Tibial artery (tissue), 4 donors: ENCODE results near the gene FRYL.

Experiments
- DNase-seq, 2 donors: peaks; one replicate each; pipeline ENCODE4 v3.0.0-alpha.2; 2019
- H3K27ac ChIP-seq, 2 donors: fragments of 200-600 bp; sonication (generic) in 1 of 2; 1 replicate in 1 of 2; 2 replicates in 1 of 2; pipeline ENCODE4 v1.5.1; 2018 to 2019; ENCODE audit warnings: mild to moderate bottlenecking in 1 of 2
- H3K27me3 ChIP-seq, 2 donors: fragments of 200-600 bp; sonication (generic) in 1 of 2; one replicate each; pipeline versions ENCODE4 v1.5.1 to v1.6.0; 2016 to 2019
- H3K36me3 ChIP-seq, 3 donors: fragments of 200-600 bp; sonication (generic) in 2 of 3; one replicate each; pipeline ENCODE4 v1.5.1; 2016 to 2019; ENCODE audit warnings: mild to moderate bottlenecking in 2 of 3
- H3K4me1 ChIP-seq, 4 donors: fragments of 200-600 bp; sonication (generic) in 2 of 4; 1 replicate in 3 of 4; 2 replicates in 1 of 4; pipeline ENCODE4 v1.5.1; 2016 to 2019
- H3K4me3 ChIP-seq, 2 donors: fragments of 200-600 bp; sonication (generic) in 1 of 2; 1 replicate in 1 of 2; 2 replicates in 1 of 2; pipeline ENCODE4 v1.5.1; 2018 to 2019; ENCODE audit warnings: mild to moderate bottlenecking in 2 of 2
- H3K9me3 ChIP-seq, 3 donors: fragments of 200-600 bp; sonication (generic) in 1 of 3; one replicate each; pipeline ENCODE4 v1.5.1; 2016 to 2019
- intact Hi-C: fragments of 100-400 bp; cut with DNase I; formaldehyde crosslinking; loops from one replicate; pipeline ENCODE4 v1.15.0; 2023; ENCODE audit warnings: low total_unique reads
- TF ChIP-seq, protein P1 (sequence below), 2 experiments: fragments of 200-600 bp in 1 of 2; fragments of 450-650 bp in 1 of 2; IDR thresholded peaks; one replicate each; pipeline ENCODE4 v1.5.1; 2017 to 2019; ENCODE audit warnings: antibody characterized with exemption in 2 of 2, mild to moderate bottlenecking in 1 of 2, moderate library complexity in 1 of 2

FRYL gene

DNA sequence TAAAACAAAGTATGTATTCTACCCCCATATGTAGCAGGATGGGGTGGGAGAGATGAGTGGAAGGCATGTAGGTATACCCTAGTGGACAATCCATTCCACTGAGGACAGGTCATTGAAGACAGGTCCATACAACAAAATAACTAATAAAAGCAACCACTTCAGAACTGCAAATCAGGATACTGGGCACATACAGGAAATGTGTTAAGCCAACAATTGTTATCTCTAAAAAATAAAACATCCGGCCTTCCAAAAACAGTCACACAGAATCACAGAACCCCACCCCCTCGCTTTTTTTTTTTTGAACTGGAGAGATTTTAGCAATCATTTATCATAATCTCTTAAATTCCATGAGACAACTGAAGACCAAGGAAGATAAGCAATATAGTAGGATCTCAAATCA, 112.9 kb downstream of the FRYL start:
- Histone ChIP-seq H3K9me3 (peaks cover 0 to 5% (median 0%) of the 10 kb centered on the region in 3 donors), H3K4me3 (no peak overlapping the region), H3K27me3 (no peaks in the 10 kb centered on the region), H3K36me3 (no peaks in the 10 kb centered on the region), H3K27ac (no peak overlapping the region), H3K4me1 (peaks cover 0 to 49% (median 11%) of the 10 kb centered on the region in 4 donors)
- intact Hi-C loops: no loop called here
- TF ChIP-seq, protein P1, sequence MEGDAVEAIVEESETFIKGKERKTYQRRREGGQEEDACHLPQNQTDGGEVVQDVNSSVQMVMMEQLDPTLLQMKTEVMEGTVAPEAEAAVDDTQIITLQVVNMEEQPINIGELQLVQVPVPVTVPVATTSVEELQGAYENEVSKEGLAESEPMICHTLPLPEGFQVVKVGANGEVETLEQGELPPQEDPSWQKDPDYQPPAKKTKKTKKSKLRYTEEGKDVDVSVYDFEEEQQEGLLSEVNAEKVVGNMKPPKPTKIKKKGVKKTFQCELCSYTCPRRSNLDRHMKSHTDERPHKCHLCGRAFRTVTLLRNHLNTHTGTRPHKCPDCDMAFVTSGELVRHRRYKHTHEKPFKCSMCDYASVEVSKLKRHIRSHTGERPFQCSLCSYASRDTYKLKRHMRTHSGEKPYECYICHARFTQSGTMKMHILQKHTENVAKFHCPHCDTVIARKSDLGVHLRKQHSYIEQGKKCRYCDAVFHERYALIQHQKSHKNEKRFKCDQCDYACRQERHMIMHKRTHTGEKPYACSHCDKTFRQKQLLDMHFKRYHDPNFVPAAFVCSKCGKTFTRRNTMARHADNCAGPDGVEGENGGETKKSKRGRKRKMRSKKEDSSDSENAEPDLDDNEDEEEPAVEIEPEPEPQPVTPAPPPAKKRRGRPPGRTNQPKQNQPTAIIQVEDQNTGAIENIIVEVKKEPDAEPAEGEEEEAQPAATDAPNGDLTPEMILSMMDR (IDR thresholded peaks at IDR 0.05): no peak
- DNase-seq: no peak

DNA sequence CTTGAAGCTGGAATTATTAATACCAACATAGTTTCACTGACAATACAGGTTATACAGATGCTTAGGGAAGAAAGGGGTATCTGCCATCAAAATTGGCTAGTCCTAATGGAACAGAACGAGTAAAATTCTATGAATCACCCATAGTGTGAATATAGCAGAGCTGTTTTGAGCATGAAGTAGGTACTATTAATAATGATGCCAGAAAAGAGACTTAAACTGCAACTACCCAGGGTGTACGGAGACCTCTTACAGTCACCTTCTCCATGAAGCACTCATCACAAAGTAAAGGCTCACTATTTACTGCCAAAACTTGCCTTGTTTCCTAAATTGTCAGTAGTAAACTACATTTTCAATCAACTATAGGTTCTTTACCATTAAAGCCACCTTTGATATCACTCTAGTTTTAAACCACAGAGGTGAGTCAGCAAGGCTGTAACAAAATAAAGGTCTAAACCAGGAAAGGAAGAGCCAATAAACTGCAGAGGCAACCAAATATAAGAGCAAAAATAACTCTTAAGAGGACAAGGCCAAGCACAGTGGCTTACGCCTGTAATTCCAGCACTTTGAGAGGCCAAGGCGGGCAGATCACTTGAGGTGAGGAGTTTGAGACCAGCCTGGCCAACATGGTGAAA, 114.4 kb downstream of the FRYL start:
- DNase-seq: no peak
- Histone ChIP-seq H3K27me3 (no peaks in the 10 kb centered on the region), H3K9me3 (peaks cover 0 to 7% (median 0%) of the 10 kb centered on the region in 3 donors), H3K27ac (no peak overlapping the region), H3K4me1 (peaks cover 0 to 52% (median 11%) of the 10 kb centered on the region in 4 donors), H3K4me3 (no peak overlapping the region), H3K36me3 (no peaks in the 10 kb centered on the region)
- TF ChIP-seq, protein P1 (IDR thresholded peaks at IDR 0.05): no peak
- intact Hi-C loops: no loop called here

DNA sequence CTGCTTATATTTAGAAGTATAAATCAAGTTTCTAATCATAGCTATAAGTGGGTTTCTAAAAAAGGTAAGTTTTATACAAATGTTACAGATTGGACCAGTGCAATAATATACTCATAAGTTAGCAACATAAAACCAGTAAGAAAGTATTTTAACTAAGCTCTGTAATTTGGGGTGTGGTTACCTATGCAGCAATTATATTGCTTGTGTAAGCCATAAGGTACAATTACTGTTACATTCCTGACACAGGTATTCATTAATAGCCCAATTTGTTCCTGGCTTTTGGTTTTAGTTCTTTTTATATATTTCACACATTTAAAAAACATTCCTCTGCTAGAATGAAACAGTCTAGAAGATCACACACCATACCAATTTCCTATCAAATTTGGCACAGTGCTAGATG, 115.1 kb downstream of the FRYL start:
- intact Hi-C loops: no loop called here
- Histone ChIP-seq H3K4me3 (no peak overlapping the region), H3K36me3 (no peaks in the 10 kb centered on the region), H3K27ac (no peak overlapping the region), H3K27me3 (no peaks in the 10 kb centered on the region), H3K4me1 (peaks cover 0 to 57% (median 13%) of the 10 kb centered on the region in 4 donors), H3K9me3 (peaks cover 0 to 7% (median 0%) of the 10 kb centered on the region in 3 donors)
- DNase-seq: no peak
- TF ChIP-seq, protein P1 (IDR thresholded peaks at IDR 0.05): no peak

DNA sequence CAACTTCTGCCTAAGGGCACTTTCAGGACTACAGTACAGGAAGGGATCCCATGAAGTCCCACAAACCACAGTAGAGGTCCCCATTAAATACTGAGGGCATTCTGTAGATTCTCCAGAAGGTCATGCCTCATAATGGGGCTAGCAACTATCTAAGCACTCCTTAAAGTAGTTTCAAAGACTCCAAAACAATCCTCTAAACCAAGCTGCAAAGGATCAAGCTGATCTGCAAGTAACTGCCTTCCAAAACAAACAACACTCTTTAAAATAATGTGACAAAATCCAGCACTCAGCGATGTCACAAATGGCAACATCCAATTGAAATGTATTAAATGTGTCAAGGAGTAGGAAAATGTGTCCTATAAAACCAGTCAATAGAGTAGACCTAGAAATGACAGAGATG, 118.7 kb downstream of the FRYL start:
- DNase-seq: no peak
- H3K4me1 ChIP-seq: peaks cover 0 to 34% (median 10%) of the 10 kb centered on the region in 4 donors
- no peak overlapping the region for H3K4me3 ChIP-seq
- H3K27me3 ChIP-seq: no peaks in the 10 kb centered on the region
- intact Hi-C loops: no loop called here
- H3K36me3 ChIP-seq: no peaks in the 10 kb centered on the region
- H3K27ac ChIP-seq: no peak overlapping the region
- TF ChIP-seq, protein P1 (IDR thresholded peaks at IDR 0.05): no peak
- peaks cover 0 to 7% (median 0%) of the 10 kb centered on the region in 3 donors for H3K9me3 ChIP-seq

DNA sequence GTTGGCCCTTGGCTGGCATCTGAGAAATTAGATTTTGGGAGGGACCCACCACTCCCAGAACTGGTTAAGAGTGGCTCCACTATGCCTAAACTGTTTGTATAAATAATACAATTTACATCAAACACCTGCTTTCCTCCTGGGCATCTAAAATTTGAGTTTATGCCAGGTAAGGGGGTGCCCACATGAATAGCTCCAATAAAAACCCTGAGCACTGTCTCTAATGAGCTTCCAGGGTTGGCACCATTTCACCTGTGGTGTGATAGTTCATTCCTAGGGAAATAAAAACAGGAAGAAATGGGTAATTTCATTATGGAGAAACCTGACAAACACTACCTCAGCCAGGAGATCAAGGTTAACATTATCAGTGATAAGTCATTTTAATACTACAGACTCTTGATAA, 119.7 kb downstream of the FRYL start:
- Histone ChIP-seq H3K9me3 (peaks cover 0 to 7% (median 0%) of the 10 kb centered on the region in 3 donors), H3K27ac (no peak overlapping the region), H3K4me1 (peaks cover 0 to 24% (median 8%) of the 10 kb centered on the region in 4 donors), H3K27me3 (no peaks in the 10 kb centered on the region), H3K36me3 (no peaks in the 10 kb centered on the region), H3K4me3 (no peak overlapping the region)
- TF ChIP-seq, protein P1 (IDR thresholded peaks at IDR 0.05): no peak
- no peak for DNase-seq
- intact Hi-C loops: no loop called here
